ENCODE results near the gene BYSL. TPM values are rescaled to one million over a fixed set of nuclear protein-coding genes. Genes with fewer than 3 reads are reported as not detected.
A peak's percentile ranks its signal among the peaks of the same experiment; 100 is the strongest.

The BYSL gene
- total RNA-seq, 1 experiment from 2014 or later = 24.3 TPM

DNA sequence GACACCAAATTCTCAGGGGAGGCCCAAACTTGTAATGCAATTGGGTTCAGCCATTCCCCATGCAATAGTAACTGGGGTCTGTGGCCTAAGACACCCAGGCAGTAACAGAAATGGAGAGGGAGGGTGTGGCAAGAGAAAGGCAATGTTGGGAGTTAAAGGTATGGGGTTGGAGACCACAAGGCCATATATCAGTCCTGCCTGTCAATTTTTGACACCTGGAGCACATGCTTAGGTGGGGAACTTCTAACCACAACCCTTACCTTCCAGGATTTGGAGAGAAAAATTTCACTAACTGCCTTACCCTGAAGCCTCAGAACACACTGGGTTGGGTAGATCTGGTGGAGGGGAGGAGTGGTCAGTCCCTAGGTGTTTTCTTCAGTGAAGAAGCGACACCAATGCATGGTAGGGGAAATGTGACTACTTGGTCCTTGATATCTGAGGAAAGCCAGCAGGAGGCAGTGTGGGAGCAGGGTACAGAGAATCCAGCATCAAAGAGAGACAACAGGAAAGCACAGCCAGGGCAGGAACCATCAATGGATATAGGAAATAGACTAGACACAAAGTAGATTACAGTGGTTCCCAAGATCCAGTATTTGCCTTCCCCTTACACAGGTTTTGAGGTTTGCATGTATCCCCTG, 19.3 kb upstream of the BYSL start:
- in situ Hi-C loops (cut with HindIII; ENCODE audit: low pct_unique_long_range_greater_than_20kb, low sequenced_read_pairs) = no loop called here
- peak; percentile 82 for DNase-seq (ENCODE audit: low read depth, low spot score)

DNA sequence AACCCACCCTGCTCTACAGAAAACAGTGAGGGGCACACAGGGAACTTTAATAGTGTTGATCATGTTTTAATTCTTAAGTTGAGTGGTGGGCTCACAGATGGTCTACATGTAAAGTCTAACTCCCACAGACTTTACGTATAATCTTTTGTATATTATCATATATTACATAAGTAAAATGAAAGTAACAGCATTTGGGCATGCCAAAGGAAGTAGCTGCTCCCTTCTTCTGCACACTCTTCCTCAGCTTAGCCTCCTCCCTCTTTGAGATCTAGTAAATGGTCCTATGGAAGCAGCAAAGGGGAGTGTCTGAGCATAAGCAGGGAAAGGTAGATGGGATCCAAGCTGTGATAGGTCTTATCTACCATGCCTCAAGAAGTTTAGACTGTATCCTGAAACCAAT, 11.6 kb upstream of the BYSL start:
- no peak for DNase-seq (ENCODE audit: low read depth, low spot score)
- in situ Hi-C loops (cut with HindIII; ENCODE audit: low pct_unique_long_range_greater_than_20kb, low sequenced_read_pairs) = no loop called here

DNA sequence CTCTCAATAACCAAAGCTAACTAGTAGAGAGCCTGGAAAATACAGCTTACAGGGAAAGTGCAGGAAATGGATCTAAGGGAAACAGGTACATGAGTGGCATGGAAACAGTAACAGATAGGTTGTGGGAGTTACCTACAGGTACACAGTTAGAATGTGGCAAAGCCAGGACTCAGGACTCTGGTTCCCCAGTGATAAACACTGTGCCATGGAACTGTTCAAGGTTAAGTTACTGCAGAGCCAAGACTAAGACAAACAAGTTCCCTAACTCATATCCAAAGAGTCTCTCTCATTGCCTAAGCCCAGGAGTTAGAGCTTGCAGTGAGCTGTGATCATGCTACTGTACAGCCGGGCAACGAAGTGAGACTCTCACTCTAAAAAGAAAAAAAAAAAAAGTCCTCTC, 7.0 kb upstream of the BYSL start:
- in situ Hi-C loops (cut with HindIII; ENCODE audit: low pct_unique_long_range_greater_than_20kb, low sequenced_read_pairs) = no loop called here
- no peak for DNase-seq (ENCODE audit: low read depth, low spot score)

DNA sequence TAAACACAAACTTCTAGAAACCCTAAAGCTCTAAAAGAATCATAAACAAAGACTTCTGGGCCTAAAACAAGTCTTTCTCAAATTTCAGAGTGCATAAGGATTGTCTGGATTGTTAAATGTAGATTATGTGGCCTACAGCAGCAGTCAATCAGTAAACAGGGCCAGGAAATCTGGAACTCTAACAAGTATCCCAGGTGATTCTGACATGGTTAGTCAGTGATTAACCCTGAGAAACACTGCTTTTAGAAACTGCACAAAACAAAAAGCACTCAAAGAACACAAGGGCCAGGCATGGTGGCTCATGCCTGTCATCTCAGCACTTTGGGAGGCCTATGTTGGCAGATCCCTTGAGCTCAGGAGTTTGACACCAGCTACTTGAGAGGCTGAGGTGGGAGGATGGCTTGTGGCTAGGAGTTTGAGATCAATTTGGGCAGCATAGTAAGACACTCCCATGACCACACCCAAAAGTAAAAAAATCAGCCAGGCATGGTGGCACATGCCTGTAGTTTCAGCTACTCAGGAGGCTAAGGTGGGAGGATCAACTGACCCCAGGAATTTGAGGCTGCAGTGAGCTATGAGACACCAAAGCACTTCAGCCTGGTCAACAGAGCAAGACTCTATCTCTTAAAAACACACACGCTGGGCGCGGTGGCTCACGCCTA, 6.3 kb upstream of the BYSL start:
- DNase-seq (ENCODE audit: low read depth, low spot score) = no peak
- in situ Hi-C loops (cut with HindIII; ENCODE audit: low pct_unique_long_range_greater_than_20kb, low sequenced_read_pairs) = no loop called here

DNA sequence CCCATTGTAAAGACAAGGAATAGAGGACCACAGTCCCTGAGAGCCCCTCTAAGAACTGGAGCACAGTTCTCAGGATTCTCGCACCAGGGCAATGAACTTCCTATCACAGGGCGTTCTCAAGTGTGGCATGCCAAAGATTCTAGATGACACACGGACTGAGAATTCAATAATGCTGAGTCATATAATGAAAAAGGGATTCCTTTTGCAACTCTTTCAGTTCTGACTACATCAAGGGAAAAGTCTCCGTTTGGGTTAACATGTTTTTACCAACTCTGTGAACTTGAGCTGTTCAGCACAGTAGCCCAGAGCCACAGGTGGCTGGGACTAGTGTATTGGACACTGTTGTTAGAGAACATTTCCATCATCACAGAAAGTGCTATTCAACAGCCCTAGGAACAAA, 3.8 kb upstream of the BYSL start:
- in situ Hi-C loops (cut with HindIII; ENCODE audit: low pct_unique_long_range_greater_than_20kb, low sequenced_read_pairs) = no loop called here
- no peak for DNase-seq (ENCODE audit: low read depth, low spot score)

DNA sequence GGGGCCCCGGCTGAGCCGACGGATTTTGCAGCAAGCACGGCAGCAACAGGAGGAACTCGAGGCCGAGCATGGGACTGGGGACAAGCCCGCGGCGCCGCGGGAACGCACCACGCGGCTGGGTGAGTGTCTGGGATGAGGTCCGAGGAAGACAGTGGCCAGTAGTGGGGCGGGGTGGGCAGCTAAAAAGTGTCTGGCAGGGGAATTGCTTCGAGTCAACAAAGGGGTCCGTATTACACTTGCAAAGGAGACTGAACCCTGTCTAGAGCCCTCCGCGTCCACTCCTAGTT, 356 bp downstream of the BYSL start:
- in situ Hi-C loops (cut with HindIII; ENCODE audit: low pct_unique_long_range_greater_than_20kb, low sequenced_read_pairs) = no loop called here
- no peak for DNase-seq (ENCODE audit: low read depth, low spot score)

DNA sequence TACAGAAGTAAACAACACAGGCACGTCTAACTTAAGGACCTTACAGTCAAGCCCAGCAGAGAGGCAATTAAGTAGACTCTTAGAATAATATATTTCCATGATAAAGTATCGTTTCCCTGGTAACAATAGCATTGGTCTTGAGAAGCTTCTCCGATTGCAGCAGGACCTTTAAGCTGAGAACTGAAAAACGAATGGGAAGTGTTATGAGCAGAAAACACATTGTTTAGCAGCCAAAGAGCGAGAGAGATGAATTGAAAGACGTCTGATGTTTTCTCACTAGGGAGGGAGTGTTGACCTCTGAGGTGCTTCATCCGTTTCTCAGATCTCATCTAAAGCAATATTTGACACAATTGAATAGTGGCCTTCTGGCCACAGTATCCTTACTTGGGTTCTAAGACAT, 855 bp downstream of the BYSL start:
- in situ Hi-C loops (cut with HindIII; ENCODE audit: low pct_unique_long_range_greater_than_20kb, low sequenced_read_pairs) = no loop called here
- DNase-seq (ENCODE audit: low read depth, low spot score) = no peak

DNA sequence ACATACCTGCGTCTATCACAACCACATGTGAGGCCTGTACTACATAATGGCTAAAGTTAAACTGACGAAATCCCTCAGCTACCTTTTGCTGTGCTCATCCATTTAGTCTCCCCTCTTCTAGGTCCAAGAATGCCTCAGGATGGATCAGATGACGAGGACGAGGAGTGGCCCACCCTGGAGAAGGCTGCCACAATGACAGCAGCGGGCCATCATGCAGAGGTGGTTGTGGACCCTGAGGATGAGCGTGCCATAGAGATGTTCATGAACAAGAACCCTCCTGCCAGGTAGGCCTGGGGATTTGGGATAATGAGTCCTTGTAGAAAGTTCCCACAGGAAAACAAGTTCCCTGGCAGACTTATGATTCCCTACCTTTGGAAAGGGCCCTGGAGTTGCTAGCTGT, 6.0 kb downstream of the BYSL start:
- DNase-seq (ENCODE audit: low read depth, low spot score) = no peak
- in situ Hi-C loops (cut with HindIII; ENCODE audit: low pct_unique_long_range_greater_than_20kb, low sequenced_read_pairs) = no loop called here

DNA sequence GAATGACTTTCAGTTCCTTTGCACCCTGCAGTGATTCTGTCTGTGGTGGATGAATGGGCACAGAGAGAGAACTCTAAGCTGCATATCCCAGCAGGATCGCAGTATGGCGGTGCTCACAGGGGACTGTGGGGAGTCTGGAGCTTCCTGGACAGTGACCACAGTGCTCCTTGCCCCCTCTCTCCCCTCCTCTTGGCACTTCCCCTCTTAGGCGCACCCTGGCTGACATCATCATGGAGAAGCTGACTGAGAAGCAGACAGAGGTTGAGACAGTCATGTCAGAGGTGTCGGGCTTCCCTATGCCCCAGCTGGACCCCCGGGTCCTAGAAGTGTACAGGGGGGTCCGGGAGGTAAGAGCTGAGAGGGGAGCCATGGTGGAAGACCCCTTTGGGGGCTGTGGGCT, 8.6 kb downstream of the BYSL start:
- in situ Hi-C loops (cut with HindIII; ENCODE audit: low pct_unique_long_range_greater_than_20kb, low sequenced_read_pairs) = no loop called here
- no peak for DNase-seq (ENCODE audit: low read depth, low spot score)

DNA sequence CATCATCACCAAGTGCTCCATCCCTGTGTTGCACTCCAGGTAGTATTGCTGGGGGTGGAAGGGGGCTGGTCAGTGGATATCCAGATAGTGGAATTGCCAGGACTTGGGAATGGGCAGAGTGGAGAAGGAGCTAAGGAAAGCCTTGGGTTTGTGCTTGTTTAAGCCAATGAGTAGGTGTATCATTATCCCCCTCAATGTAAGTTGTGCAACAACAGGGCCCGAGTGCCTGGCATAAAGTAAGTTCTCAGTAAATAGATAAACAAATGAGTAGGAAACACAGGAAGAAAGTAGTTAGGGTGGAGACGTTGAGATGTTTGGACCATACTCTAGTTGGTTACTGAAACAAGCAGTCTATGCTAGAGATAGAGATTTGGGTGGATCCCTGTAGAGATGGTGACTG, 10.5 kb downstream of the BYSL start:
- no peak for DNase-seq (ENCODE audit: low read depth, low spot score)
- in situ Hi-C loops (cut with HindIII; ENCODE audit: low pct_unique_long_range_greater_than_20kb, low sequenced_read_pairs) = no loop called here

DNA sequence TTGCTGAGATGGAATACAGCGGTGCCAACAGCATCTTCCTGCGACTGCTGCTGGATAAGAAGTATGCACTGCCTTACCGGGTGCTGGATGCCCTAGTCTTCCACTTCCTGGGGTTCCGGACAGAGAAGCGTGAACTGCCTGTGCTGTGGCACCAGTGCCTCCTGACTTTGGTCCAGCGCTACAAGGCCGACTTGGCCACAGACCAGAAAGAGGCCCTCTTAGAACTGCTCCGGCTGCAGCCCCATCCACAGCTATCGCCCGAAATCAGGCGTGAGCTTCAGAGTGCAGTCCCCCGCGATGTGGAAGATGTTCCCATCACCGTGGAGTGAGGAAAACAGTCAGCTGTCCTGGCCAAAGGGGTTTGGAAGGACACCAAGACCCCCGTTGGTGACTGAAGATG, 11.1 kb downstream of the BYSL start:
- in situ Hi-C loops (cut with HindIII; ENCODE audit: low pct_unique_long_range_greater_than_20kb, low sequenced_read_pairs) = no loop called here
- no peak for DNase-seq (ENCODE audit: low read depth, low spot score)

DNA sequence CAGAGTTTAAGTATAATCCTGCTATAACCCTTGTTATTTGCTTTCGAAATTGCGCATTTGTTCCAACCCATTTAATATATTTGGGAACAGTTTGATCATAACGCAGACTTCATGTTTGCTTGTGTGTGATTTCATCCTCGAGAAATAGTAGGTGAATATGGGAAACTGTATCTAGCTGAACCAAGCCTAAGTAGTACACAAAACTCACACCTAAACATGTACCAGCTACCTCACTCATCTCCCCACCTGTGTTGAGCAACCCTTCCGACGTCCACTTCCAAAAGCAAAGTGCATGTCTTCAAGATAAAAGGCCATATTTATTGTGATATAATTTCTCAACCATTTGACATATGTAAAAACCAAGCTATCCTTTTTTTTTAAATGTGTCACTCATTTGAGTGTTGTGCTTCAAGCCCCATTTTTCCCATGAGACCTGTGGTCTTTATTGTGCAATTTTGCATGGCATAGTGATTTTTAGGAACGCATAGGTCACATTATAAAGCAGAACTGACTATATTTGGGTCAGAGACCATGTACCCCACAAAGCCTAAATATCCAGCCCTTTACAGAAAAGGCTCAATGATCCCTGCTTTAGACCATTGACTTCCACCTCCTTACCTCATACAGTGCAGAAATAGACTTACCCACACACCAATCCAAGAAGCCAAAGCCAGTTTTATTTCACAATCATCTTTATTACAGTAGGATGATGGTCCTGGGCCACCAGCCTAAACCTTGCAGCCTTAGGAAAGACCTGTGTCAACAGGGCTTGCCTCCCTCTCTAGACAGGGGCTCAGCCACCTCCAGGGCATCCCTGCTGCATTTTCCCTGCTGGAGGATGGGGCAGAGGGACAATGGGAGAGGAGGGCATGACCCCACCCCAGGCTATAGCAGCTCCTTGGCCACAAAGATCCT, 13.2 kb downstream of the BYSL start:
- DNase-seq (ENCODE audit: low read depth, low spot score) = no peak
- in situ Hi-C loops (cut with HindIII; ENCODE audit: low pct_unique_long_range_greater_than_20kb, low sequenced_read_pairs) = no loop called here

DNA sequence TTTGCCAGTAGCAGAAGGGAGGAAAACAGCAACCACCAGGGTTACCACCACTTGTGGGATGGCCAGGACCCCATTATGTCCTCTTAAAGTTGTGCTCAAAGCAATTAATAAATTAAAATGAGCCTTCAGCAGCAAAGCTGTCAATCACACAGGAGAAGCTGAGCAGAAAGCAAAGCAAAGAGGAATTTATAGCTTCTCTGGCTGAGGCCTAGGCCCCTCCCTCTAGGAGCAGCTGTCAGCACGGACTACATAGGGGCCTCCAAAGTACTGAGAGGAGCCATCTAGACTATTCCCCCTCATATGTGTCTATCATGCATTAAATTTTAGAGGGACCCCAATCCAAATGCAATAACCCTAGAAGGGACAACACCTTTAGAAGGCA, 13.9 kb downstream of the BYSL start:
- in situ Hi-C loops (cut with HindIII; ENCODE audit: low pct_unique_long_range_greater_than_20kb, low sequenced_read_pairs) = no loop called here
- DNase-seq (ENCODE audit: low read depth, low spot score) = no peak

DNA sequence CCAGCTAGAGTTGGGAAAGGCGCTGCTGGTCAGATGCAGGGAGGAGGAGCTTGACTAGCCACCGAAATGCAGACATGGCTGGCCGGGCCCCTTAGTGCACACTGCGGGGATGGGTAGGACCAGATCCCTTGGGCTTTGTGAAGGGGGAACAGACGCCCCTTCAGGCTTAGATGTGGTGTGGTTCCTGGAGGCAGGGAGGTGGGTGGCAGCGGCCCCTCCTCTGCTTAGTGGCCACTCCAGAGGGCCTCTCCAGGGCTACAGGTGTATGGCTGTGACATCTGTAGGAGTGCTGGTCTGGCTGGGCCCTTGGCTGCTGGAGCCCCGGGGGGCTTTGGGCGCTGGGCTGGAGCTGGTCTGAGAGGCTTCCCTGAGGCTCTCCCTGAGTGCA, 14.4 kb downstream of the BYSL start:
- DNase-seq (ENCODE audit: low read depth, low spot score) = no peak
- in situ Hi-C loops (cut with HindIII; ENCODE audit: low pct_unique_long_range_greater_than_20kb, low sequenced_read_pairs) = no loop called here

DNA sequence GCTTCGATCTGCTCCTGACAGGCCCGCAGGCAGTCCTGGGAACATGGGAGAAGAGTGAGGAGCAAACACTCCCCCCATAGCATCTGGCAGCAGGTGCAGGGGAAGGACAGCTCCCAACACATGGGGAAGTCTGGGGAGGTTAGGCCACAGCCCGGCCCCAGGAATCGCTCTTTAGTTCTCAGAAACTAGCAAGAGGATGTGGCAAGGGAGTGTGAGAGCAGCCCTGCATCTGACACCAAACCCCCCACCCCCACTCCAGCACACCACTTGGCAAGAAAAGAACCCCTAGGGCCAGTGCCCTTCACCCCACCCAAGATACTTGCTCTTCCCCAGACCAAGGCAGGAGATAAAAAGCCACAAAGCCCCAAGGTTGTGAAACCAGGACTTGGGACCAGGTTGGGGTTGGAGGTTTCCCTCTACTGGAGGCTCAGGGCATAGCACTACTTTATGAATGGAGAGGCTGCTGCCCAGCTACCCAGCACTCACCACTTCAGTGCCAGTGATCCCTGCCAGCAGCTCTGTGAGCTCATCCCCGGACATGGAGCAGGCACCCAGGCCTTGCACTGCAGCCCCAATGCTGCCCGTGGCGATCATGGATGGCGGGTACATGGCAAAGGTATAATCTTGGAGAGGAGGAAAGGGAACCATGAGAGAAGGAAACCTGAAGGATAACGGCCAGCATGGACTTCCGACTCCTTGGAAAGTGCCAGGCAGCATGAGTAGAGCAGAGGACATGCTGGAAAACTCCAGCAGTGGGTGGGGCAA, 15.0 kb downstream of the BYSL start:
- DNase-seq (ENCODE audit: low read depth, low spot score) = peak; percentile 87
- in situ Hi-C loops (cut with HindIII; ENCODE audit: low pct_unique_long_range_greater_than_20kb, low sequenced_read_pairs) = no loop called here

DNA sequence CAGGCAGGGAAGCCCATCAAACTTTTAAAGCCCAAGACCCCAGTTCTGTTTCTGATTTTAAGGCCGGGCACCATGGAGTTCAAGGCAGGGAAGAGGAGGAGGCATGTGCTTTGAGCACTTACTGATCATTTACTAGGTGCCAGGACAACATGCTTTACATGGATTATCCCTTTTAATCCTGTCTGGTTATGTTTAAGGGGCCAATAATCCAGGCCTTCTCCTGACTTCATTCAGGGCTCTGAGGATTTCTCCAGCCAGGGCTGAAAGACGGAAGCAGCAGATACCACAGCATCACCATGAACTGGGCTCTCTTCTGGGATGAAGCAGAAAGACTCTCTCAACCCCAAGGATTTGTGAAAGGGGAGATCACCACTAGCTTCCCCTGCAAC, 16.2 kb downstream of the BYSL start:
- DNase-seq (ENCODE audit: low read depth, low spot score) = no peak

DNA sequence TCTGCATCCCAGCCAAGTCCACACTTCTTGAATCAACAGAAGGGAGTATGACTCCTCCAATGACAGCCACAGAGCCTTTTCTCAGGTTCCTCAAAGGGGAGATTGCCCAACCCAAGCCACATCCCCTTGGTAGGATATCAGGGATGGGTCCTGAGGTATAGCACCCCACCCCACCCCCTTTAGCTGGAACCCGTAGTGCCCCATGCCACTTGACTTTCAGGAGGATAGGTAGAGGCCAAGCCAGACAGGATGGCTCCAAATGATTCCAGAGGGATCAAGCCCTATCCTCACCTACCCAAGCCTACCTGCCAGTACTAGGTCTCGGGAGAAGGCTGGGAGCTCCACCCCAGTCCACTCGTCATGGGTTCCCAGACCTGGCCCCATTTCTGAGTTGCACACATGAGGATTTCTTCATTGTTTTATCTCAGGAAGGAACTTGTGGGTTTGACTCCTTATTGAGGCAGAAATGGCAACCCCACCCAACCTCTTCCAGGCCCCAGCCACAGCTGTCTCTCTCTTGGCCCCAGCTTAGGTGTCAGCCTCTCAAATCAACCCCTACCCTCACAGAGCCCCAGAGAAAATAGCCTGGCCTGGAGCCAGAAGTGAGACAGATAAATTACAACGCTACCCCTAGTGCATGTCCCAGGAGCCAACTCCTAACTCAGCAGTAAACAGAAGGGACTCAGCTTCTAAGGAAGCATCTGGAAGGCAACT, 16.7 kb downstream of the BYSL start:
- in situ Hi-C loops (cut with HindIII; ENCODE audit: low pct_unique_long_range_greater_than_20kb, low sequenced_read_pairs) = no loop called here
- DNase-seq (ENCODE audit: low read depth, low spot score) = no peak

More for the DNA sequence above, 16.2 kb downstream of the BYSL start:
- in situ Hi-C loops (cut with HindIII; ENCODE audit: low pct_unique_long_range_greater_than_20kb, low sequenced_read_pairs) = no loop called here
